Measurements from ENCODE around the gene LDB2.
A peak's percentile ranks its signal among the peaks of the same experiment; 100 is the strongest.
"Not testable (repeated sequence)": the region's sequence is repeated elsewhere in the genome, so short reads cannot be mapped to it uniquely, and the experiment has no call there.

LDB2 gene

DNA sequence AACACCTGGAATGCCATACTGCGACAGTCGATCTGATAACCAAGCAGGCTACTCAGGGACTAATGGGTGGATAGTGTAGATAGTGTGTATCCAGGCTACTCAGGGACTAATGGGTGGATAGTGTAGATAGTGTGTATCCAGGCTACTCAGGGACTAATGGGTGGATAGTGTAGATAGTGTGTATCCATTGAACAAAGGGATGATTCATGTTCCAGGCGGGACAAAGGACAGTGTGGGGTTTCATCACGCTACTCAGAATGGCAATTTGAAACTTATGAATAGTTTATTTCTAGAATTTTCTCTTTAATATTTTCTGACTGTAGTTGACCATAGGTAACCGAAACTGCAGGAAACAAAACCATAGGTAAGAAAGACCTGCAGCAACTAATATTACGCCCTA lies 374.9 kb downstream of the LDB2 start:
- DNase-seq = not testable (repeated sequence)

- DNase-seq = no peak
Measured at GRCh38 chr4:16521156-16521915, 377.1 kb downstream of the LDB2 start.

DNA sequence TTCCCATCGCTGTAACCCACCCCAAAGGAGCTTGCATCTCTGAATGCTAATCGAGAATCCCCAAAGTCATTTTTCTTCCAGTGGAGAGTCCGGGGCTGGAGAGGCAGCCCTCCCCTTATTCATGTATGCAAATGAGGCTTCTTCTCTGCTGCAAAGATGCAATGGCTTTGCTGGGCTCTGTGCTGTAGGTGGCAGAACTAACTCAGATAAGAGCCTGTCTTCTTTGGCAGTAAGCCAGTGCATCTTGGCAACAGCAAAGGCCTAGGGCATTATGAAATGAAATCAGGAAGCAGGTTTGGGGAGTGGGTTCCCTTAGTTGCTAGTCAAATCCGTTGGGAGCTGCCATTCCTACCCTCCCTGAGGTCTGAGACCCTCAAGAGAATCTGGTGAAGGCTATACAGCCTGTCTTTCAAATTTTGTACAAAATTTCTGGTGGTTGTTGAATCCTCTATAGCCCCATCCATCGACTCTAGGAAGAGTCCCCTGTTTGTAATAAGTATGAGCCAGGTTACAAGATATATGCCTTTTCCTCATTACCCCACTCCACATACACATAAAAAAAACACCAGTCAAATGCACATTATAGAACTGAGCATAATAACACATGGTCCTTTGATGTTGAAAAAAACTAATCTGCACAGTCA lies 381.5 kb downstream of the LDB2 start:
- DNase-seq = peak; percentile 82

DNA sequence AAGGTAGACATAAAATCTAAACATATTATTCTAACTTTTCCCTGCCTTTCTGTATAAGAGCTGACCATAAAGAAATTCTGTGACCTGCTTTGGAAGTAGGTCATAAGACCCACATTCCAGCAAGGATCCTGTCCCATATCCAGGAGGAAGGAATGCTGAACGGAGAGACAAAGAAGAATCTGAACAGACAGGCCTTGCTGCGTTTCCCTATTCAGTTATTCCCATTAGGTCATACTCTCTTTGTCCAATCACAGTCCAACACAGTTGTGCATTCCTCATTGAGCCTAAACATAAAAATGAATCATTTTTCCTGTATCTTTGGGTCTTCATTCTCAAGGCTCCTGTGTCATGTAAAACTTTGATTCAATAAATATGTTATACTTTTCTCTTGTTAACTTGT lies 384.6 kb downstream of the LDB2 start:
- DNase-seq = no peak

DNA sequence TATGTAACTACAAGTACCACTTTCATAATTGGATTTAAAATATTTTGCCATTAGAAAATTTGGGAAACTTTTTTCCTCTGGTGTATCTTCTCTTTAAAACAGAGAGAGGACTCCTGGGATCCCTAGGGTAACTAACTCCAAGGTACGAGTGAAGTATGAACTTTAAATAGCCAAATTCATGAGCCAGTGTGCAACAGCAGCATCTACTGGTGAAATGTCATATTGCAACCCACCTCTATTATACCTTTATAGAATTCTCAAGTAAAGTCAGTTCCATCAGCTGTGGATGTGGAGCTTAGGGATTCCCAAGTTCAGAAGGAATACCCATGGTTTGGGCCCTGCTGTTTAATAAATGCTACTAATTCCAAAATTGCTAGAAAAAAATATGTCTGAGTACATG lies 389.5 kb downstream of the LDB2 start:
- peak; percentile 28 for DNase-seq

- DNase-seq = peak; percentile 20
Measured at GRCh38 chr4:16505726-16506125, 392.7 kb downstream of the LDB2 start.

DNA sequence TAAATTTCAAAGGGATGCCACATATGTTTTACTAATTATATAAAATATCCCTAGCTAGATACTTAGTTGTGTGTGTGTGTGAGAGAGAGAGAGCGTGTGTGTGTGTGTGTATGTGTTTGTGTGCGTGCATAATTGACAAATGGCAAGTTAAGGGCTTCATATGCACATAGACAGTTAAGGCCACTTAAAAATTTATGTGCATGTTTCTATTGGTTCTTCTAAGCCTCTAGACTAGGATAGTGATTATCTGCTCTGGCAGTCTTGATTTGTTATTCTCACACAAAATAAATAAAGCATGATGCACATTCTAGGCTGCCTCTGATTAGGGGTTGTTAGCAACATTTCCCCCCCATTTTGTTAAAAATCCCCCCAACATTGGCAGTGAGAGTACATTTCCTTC lies 393.2 kb downstream of the LDB2 start:
- DNase-seq = no peak

- DNase-seq = no peak
Measured at GRCh38 chr4:16503421-16504100, 394.9 kb downstream of the LDB2 start.

- DNase-seq = no peak
Measured at GRCh38 chr4:16498978-16499377, 399.5 kb downstream of the LDB2 start.

GRCh38 chr4:16496501-16496900 lies 401.9 kb downstream of the LDB2 start:
- DNase-seq = no peak

DNA sequence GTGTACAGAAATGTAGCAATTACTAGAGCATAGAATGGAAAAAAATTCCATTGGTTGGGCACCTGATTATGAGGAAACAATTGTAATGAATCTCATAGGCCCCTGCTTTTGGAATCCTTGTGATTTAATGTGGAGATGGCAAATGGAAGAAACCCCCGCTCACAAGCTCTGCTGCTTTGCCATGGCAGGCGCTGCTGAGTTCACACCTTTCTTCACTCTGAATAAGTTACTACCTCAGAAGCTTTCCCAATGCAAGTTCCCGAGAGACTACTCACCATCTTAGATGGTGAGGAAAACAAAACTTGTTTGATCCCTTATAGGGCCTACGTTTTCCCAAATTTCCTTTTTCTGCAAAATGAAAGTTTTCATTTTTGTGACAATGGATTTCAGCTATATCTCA lies 405.6 kb downstream of the LDB2 start:
- DNase-seq = no peak

GRCh38 chr4:16489226-16489625 lies 409.2 kb downstream of the LDB2 start:
- no peak for DNase-seq

- DNase-seq = no peak
Measured at GRCh38 chr4:16488084-16488483, 410.4 kb downstream of the LDB2 start.

DNA sequence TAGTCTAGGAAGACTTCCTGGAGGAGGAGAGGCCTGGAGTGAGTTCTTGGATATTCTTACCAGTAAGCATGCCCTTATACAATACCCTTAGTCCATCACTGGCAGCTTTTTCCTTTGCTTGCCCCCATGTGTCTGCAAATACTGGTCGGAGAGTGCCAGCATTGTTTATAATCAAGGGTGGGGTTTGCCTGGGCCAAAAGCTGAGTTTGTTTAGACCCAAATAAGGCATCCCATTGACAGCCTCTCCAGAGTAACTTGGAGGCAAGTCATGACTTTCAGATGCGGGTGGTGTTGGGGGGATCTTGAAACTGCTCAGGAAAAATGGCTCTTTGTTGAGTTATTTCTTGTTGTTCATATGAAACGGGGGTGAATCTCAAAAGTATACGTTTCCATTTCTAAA lies 413.7 kb downstream of the LDB2 start:
- no peak for DNase-seq

DNA sequence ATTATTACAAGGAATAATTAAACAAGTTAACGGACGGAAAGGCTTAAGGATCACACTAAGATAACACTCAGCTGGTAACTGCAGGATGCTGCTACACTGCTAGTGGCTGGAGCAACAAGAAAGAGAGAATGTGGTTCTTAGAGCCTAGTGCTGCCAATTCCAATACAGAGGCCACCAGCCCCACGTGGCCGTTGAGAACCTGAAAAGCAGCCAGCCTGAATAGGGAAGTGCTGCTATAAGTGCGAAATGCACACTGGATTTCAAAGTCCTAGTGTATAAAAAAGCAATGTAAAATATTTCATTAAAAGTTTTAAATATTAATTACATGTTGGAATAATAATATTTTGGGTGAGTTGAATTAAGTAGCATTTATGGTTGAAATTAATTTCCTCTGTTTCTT lies 414.9 kb downstream of the LDB2 start:
- DNase-seq = no peak

DNA sequence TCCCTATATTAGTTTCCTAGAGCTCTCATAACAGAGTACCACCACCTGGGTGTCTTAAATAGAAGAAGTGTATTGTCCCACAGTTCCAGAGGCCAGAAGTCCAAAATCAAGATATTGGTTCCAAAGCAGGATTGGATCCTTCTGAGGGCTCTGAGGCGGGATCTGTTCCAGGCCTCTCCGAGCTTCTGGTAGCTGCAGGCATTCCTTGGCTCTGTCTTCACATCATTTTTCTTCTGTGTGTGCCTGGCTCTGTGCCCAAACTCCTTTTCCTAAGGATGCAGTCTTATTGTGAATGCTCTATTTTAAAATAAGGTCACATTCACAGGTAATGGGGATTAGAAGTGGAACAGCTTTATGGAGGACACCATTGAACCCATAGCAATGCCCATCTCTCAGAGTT lies 418.4 kb downstream of the LDB2 start:
- DNase-seq = no peak

- DNase-seq = no peak
Measured at GRCh38 chr4:16472537-16472936, 425.9 kb downstream of the LDB2 start.

DNA sequence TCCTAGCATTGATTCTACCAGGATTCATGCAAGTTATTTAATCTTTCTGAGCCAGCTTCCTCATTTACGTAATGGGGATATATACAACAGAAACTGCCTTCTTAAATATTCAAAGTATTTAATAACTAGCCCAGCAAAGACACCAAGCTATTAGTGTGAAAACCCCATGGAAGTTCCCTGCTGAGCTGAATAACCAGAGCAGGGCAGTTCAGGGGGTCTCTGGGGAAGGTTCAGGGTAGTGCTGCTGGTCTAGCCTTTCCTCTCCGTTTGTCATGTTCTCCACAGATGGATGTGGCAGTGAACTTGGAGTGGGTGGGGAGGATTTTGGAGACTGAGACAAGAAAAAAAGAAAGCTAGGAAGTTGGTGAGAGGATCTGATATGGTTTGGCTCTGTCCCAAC lies 431.4 kb downstream of the LDB2 start:
- DNase-seq = no peak

- no peak for DNase-seq
Measured at GRCh38 chr4:16466581-16466980, 431.9 kb downstream of the LDB2 start.

DNA sequence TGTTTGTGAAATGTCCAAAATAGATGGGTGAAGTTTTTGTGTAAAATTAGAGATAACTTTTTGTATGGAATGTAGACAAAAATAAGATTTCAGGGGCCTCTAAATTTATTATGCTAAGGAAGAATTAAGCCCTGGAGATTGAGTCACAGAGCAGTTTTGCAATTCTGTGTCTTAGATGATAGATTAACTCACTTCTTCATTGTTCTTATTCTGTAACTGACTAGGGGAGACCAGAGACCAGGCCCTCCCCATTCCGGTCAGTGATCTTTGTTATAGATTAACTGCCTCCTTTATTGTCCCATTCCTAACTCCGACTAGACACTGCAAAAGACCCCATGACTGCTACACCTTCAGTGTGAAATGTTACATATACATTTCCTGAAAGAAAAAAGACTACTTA lies 433.8 kb downstream of the LDB2 start:
- peak; percentile 30 for DNase-seq

GRCh38 chr4:16462656-16463055 lies 435.8 kb downstream of the LDB2 start:
- no peak for DNase-seq

- no peak for DNase-seq
Measured at GRCh38 chr4:16461362-16461761, 437.1 kb downstream of the LDB2 start.

DNA sequence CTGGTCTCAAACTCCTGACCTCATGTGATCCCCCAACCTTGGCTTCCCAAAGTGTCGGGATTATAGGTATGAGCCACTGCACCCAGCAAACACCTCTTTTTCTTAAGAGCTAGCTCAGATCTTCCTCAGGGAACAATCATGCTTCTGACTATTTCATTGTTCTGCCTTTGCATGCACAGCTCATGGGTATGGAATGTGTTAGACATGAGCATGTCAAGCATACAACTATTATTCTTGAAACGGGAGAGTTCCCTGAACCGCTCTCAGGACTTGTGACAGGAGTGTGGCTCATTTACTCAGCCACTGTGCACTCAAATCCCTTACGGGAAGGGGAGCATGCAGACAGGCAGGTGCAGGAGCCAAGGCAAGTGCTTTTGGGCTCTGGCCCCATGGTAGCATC lies 440.5 kb downstream of the LDB2 start:
- no peak for DNase-seq
